H1 (cell line): Measurements from ENCODE around the gene NEURL1B. TPM values are rescaled to one million over a fixed set of nuclear protein-coding genes. Genes with fewer than 3 reads are reported as not detected.
"Not testable (repeated sequence)": the region's sequence is repeated elsewhere in the genome, so short reads cannot be mapped to it uniquely, and the experiment has no call there.

Experiments
- CTCF ChIA-PET: fragments of 300-600 bp; sonication (Branson Sonifier 250); formaldehyde crosslinking; loops from one replicate; lab custom pipeline; 2021; ENCODE audit not compliant: partially characterized antibody; lab: Charles Lee
- POLR2A ChIA-PET: fragments of 300-600 bp; sonication (Branson Sonifier 250); formaldehyde crosslinking; loops from one replicate; lab custom pipeline; 2021; ENCODE audit warnings: inconsistent platforms; ENCODE audit not compliant: partially characterized antibody; lab: Charles Lee
- DNase-seq, 2 experiments: peaks; one replicate each; pipeline versions ENCODE4 v3.0.0 to v3.0.0-alpha.2; 2010 to 2022; ENCODE audit warnings: low spot score in 2 of 2, low read depth in 1 of 2, mixed read lengths in 1 of 2
- FAIRE-seq: peaks from 2 replicates; lab custom pipeline; 2011; peaks lifted over from hg19 to GRCh38; lab: Jason Lieb, UNC
- H2AFZ ChIP-seq: 2 replicates; pipeline ENCODE4 v1.8.1; 2012; ENCODE audit warnings: low read length, inconsistent platforms
- H2AK5ac ChIP-seq: 2 replicates; pipeline ENCODE4 v1.6.1; 2013; ENCODE audit warnings: low read depth, low read length
- H2BK120ac ChIP-seq: replicated peaks from 2 replicates; pipeline ENCODE3; 2013; ENCODE audit warnings: low read depth, low read length, inconsistent platforms
- H2BK12ac ChIP-seq: 2 replicates; pipeline ENCODE4 v1.6.1; 2013; ENCODE audit warnings: low read depth, low read length
- H2BK15ac ChIP-seq: 2 replicates; pipeline ENCODE4 v1.6.1; 2013; ENCODE audit warnings: low read length
- H2BK20ac ChIP-seq: 2 replicates; pipeline ENCODE4 v1.6.1; 2013; ENCODE audit warnings: low read length
- H2BK5ac ChIP-seq: 2 replicates; pipeline ENCODE4 v1.6.1; 2013; ENCODE audit warnings: low read depth, low read length
- H3K14ac ChIP-seq: 2 replicates; pipeline ENCODE4 v1.6.1; 2013; ENCODE audit warnings: inconsistent platforms; ENCODE audit not compliant: insufficient read length
- H3K18ac ChIP-seq: 2 replicates; pipeline ENCODE4 v1.6.1; 2013; ENCODE audit warnings: low read length; ENCODE audit errors: extremely low read depth
- H3K23ac ChIP-seq: 2 replicates; pipeline ENCODE4 v1.6.1; 2013; ENCODE audit warnings: inconsistent platforms; ENCODE audit not compliant: insufficient read length
- H3K23me2 ChIP-seq: 2 replicates; pipeline ENCODE4 v1.6.1; 2013; ENCODE audit warnings: low read depth, low read length
- H3K27ac ChIP-seq: 2 replicates; pipeline ENCODE4 v1.6.1; 2011; ENCODE audit warnings: low read depth, low read length, inconsistent platforms
- H3K27me3 ChIP-seq, 4 experiments: replicated peaks in 1 of 4; 1 replicate in 1 of 4; 2 replicates in 3 of 4; pipeline versions ENCODE4 v1.6.1 to v1.8.1; 2011 to 2013; ENCODE audit warnings: low read length in 3 of 4, mild to moderate bottlenecking in 3 of 4, inconsistent platforms in 2 of 4, mixed read lengths in 2 of 4, moderate library complexity in 1 of 4; ENCODE audit not compliant: control insufficient read depth in 3 of 4, insufficient read depth in 3 of 4; ENCODE audit errors: extremely low read depth in 1 of 4
- H3K36me3 ChIP-seq, 4 experiments: 2 replicates each; pipeline versions ENCODE4 v1.6.1 to v1.8.1; 2011 to 2013; ENCODE audit warnings: mild to moderate bottlenecking in 4 of 4, low read length in 3 of 4, moderate library complexity in 2 of 4, control low read depth in 1 of 4, inconsistent platforms in 1 of 4; ENCODE audit not compliant: insufficient read depth in 4 of 4, control insufficient read depth in 2 of 4
- H3K4ac ChIP-seq: replicated peaks from 2 replicates; pipeline ENCODE3; 2013; ENCODE audit warnings: low read length, low read depth, mixed read lengths, inconsistent platforms; ENCODE audit not compliant: insufficient read length
- H3K4me1 ChIP-seq, 4 experiments: replicated peaks in 1 of 4; 1 replicate in 1 of 4; 2 replicates in 3 of 4; pipeline versions ENCODE4 v1.6.1 to v1.8.1; 2011 to 2013; ENCODE audit warnings: low read length in 3 of 4, inconsistent platforms in 2 of 4, mixed read lengths in 1 of 4; ENCODE audit not compliant: insufficient read depth in 4 of 4, control insufficient read depth in 3 of 4
- H3K4me2 ChIP-seq, 2 experiments: 2 replicates each; pipeline versions ENCODE4 v1.6.1 to v1.8.1; 2011 to 2013; ENCODE audit warnings: low read depth in 2 of 2, low read length in 2 of 2, control low read depth in 1 of 2, inconsistent platforms in 1 of 2, mild to moderate bottlenecking in 1 of 2; ENCODE audit not compliant: insufficient read depth in 1 of 2
- H3K4me3 ChIP-seq, 4 experiments: fragments of 200-600, 300-600 bp in 1 of 4; sonication (generic), shearing (Covaris generic), sonication (Bioruptor Twin) in 1 of 4; 2 replicates each; pipeline versions ENCODE4 v1.5.1 to v1.8.1; 2011 to 2016; ENCODE audit warnings: low read length in 4 of 4, low read depth in 3 of 4, control low read depth in 2 of 4, inconsistent platforms in 2 of 4, mild to moderate bottlenecking in 2 of 4, mixed read lengths in 1 of 4, moderate library complexity in 1 of 4; ENCODE audit not compliant: insufficient read depth in 2 of 4; ENCODE audit errors: extremely low read depth in 1 of 4
- H3K56ac ChIP-seq: replicated peaks from 2 replicates; pipeline ENCODE3; 2013; ENCODE audit warnings: low read depth, mild to moderate bottlenecking, mixed read lengths, low read length, inconsistent platforms; ENCODE audit not compliant: insufficient read length
- H3K79me1 ChIP-seq: 2 replicates; pipeline ENCODE4 v1.6.1; 2013; ENCODE audit warnings: low read depth, low read length, control low read depth
- H3K79me2 ChIP-seq, 2 experiments: 2 replicates each; pipeline versions ENCODE4 v1.6.1 to v1.8.1; 2012 to 2013; ENCODE audit warnings: low read length in 2 of 2, mild to moderate bottlenecking in 2 of 2, inconsistent platforms in 1 of 2; ENCODE audit not compliant: insufficient read depth in 2 of 2, control insufficient read depth in 1 of 2
- H3K9ac ChIP-seq, 4 experiments: replicated peaks in 1 of 4; 1 replicate in 1 of 4; 2 replicates in 3 of 4; pipeline versions ENCODE4 v1.6.1 to v1.8.1; 2011 to 2013; ENCODE audit warnings: low read depth in 3 of 4, low read length in 3 of 4, control low read depth in 2 of 4, mild to moderate bottlenecking in 2 of 4, moderate library complexity in 2 of 4, inconsistent platforms in 1 of 4; ENCODE audit errors: extremely low read depth in 1 of 4
- H3K9me3 ChIP-seq, 2 experiments: 2 replicates each; pipeline versions ENCODE4 v1.6.1 to v1.8.1; 2012 to 2013; ENCODE audit warnings: mild to moderate bottlenecking in 2 of 2, moderate library complexity in 2 of 2, control low read depth in 1 of 2, inconsistent platforms in 1 of 2, low read depth in 1 of 2, low read length in 1 of 2, mixed read lengths in 1 of 2; ENCODE audit not compliant: insufficient read depth in 2 of 2
- H4K20me1 ChIP-seq, 2 experiments: replicated peaks in 1 of 2; 2 replicates each; pipeline versions ENCODE3 to v1.8.1; 2011 to 2013; ENCODE audit warnings: inconsistent platforms in 2 of 2, low read length in 2 of 2, mild to moderate bottlenecking in 1 of 2; ENCODE audit not compliant: insufficient read depth in 2 of 2, control insufficient read depth in 1 of 2
- H4K5ac ChIP-seq: 2 replicates; pipeline ENCODE4 v1.6.1; 2013; ENCODE audit warnings: low read length, low read depth, mixed read lengths, inconsistent platforms; ENCODE audit not compliant: insufficient read length
- H4K8ac ChIP-seq: 2 replicates; pipeline ENCODE4 v1.8.0; 2013; ENCODE audit warnings: mild to moderate bottlenecking, moderate library complexity, low read length, inconsistent platforms; ENCODE audit not compliant: insufficient read depth; ENCODE audit errors: extremely low read depth
- H4K91ac ChIP-seq: replicated peaks from 2 replicates; pipeline ENCODE3; 2013; ENCODE audit warnings: low read length, mixed read lengths, inconsistent platforms; ENCODE audit not compliant: insufficient read length
- WGBS, 2 experiments: shearing (Covaris generic) in 1 of 2; methylation state at CpG; one replicate each; pipeline versions ENCODE4 v1.1.6 to v1.1.7; 2013 to 2015; ENCODE audit warnings: low lambda C conversion rate in 2 of 2, mixed read lengths in 2 of 2, inconsistent platforms in 1 of 2, low coverage in 1 of 2, missing lambda C conversion rate in 1 of 2; ENCODE audit not compliant: insufficient replicate concordance in 2 of 2, insufficient coverage in 1 of 2, insufficient read length in 1 of 2; ENCODE audit errors: extremely low coverage in 1 of 2, missing lambda C conversion rate in 1 of 2; 5-methylcytosine and 5-hydroxymethylcytosine counted together
- polyA plus RNA-seq, 7 experiments: library from polyadenylated mRNA; depleted of rRNA in 3 of 7; stranded (reverse) in 5 of 7; unstranded in 2 of 7; fragments of >200 nt in 5 of 7; fragments of 200-250 nt in 2 of 7; gene quantifications; 1 replicate in 5 of 7; 2 replicates in 1 of 7; 4 replicates in 1 of 7; pipeline versions ENCODE4 v1.2.1 to v1.2.3, GENCODE V29; 2011 to 2013; ENCODE audit warnings: missing spikeins in 2 of 7, mixed read lengths in 2 of 7
- total RNA-seq: library from RNA; stranded (reverse); fragmentation: NEBNext Ultra II Directional; extraction: Animal tissue kit (Norgen Biotek cat#: 25700); gene quantifications from 2 replicates; pipeline ENCODE4 v1.2.1, GENCODE V29; 2021

NEURL1B gene
- total and polyA plus RNA-seq, 2 of the 8 experiments (the other 6 are each of a cell fraction or from before 2014, with no cell fraction given), result 3.3 to 6.1 TPM

DNA sequence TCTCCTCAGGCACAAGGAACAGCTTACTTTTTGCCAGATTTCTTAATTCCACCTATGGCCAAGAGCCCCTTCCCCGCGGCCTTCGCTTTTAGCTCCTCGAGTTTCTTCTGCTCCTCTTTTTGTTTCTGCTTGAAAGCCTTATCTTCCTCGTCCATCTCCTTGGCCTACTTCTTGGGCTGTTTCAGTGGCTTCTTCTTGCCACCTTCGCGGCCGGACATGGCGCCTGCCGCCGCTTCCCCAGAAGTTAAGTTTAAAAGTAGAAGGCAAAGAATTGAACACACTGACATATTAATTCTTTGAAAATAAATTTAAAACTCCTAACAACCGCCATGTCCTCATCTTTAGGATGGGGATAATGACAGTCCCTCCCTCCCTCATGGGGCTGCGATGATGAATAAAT lies 15.4 kb downstream of the NEURL1B start:
- CTCF ChIA-PET, result interaction anchor here (0.9 to 1.0 kb wide), 2 partner anchors 10 to 174 kb away, joined by 3 read pairs; no protein-coding TSS in a partner anchor
- H4K8ac ChIP-seq, H3K4me2 ChIP-seq, H3K79me1 ChIP-seq, H3K14ac ChIP-seq, H2BK12ac ChIP-seq, H3K4me3 ChIP-seq, DNase-seq, H2BK15ac ChIP-seq, H2BK5ac ChIP-seq, H4K20me1 ChIP-seq, H3K79me2 ChIP-seq, H3K9ac ChIP-seq, H3K23me2 ChIP-seq, H2BK120ac ChIP-seq, FAIRE-seq, H3K4me1 ChIP-seq, POLR2A ChIA-PET, H3K18ac ChIP-seq, H3K27me3 ChIP-seq, H4K5ac ChIP-seq, H2BK20ac ChIP-seq, H3K36me3 ChIP-seq, H2AK5ac ChIP-seq, H2AFZ ChIP-seq, H3K56ac ChIP-seq, H3K23ac ChIP-seq, H3K4ac ChIP-seq, H4K91ac ChIP-seq, H3K27ac ChIP-seq: not testable (repeated sequence)
- 92% methylated on average over 13 of the region's 13 CpGs; no CpG with 5 or more reads in 1 of the 2 experiments for WGBS, 2 experiments
- H3K9me3 ChIP-seq, result peaks cover 11 to 16% of the 10 kb centered on the region in 2 experiments; a peak in 3 of 4 replicates
